Natural killer cell treated with Interleukin-12 subunit alpha and Interleukin-12 subunit beta and Interleukin-15 and Interleukin-18, amount 100 ng/mL, for 72 hours (primary cell): ENCODE measurements around the gene GPR78. TPM values are rescaled to one million over a fixed set of nuclear protein-coding genes. Genes with fewer than 3 reads are reported as not detected.
A peak's percentile ranks its signal among the peaks of the same experiment; 100 is the strongest.

Experiments used
- ATAC-seq, 2 donors: fragments of 150-1000 bp; cut with Tn5 transposase in 1 of 2; sonication (Bioruptor Pico), chemical (Tn5 transposase) in 1 of 2; 2 replicates each; pipeline ENCODE4 v1.10.0; 2021
- DNase-seq: peaks from one replicate; pipeline ENCODE4 v3.0.0; 2022; ENCODE audit warnings: low spot score
- H3K27ac Mint-ChIP-seq, 2 donors: 1 replicate in 1 of 2; 2 replicates in 1 of 2; pipeline ENCODE4 v1.8.0; 2022; ENCODE audit warnings: mixed read lengths in 2 of 2, mild to moderate bottlenecking in 1 of 2, moderate library complexity in 1 of 2
- H3K27me3 Mint-ChIP-seq, 2 donors: 1 replicate in 1 of 2; 2 replicates in 1 of 2; pipeline ENCODE4 v1.8.0; 2022; ENCODE audit warnings: mixed read lengths in 2 of 2
- H3K36me3 Mint-ChIP-seq: one replicate; pipeline ENCODE4 v1.8.0; 2022; ENCODE audit warnings: mixed read lengths
- H3K4me1 Mint-ChIP-seq, 2 donors: 1 replicate in 1 of 2; 2 replicates in 1 of 2; pipeline ENCODE4 v1.8.0; 2022; ENCODE audit warnings: low read depth in 2 of 2, mixed read lengths in 2 of 2, mild to moderate bottlenecking in 1 of 2
- H3K4me3 Mint-ChIP-seq: one replicate; pipeline ENCODE4 v1.8.0; 2022; ENCODE audit warnings: mixed read lengths
- H3K9me3 Mint-ChIP-seq: 2 replicates; pipeline ENCODE4 v1.8.0; 2022; ENCODE audit warnings: mixed read lengths
- total RNA-seq, 2 donors: library from RNA; stranded (reverse); gene quantifications; one replicate each; pipeline ENCODE4 v1.2.3, GENCODE V29; 2022

Gene GPR78
- total RNA-seq, 2 donors from 2014 or later: not detected

GRCh38 chr4:8599657-8600056, 19.5 kb downstream of the GPR78 start:
- Mint-ChIP-seq H3K27me3 (no peaks in the 10 kb centered on the region), H3K36me3 (no peaks in the 10 kb centered on the region), H3K9me3 (no peaks in the 10 kb centered on the region), H3K4me1 (no peaks in the 10 kb centered on the region), H3K27ac (no peak overlapping the region), H3K4me3 (no peak overlapping the region)
- DNase-seq (no peak), ATAC-seq (no peak)

GRCh38 chr4:8600266-8600665, 20.1 kb downstream of the GPR78 start:
- no peak overlapping the region for H3K4me3 Mint-ChIP-seq
- no peak overlapping the region for H3K27ac Mint-ChIP-seq
- H3K9me3 Mint-ChIP-seq: no peaks in the 10 kb centered on the region
- no peaks in the 10 kb centered on the region for H3K4me1 Mint-ChIP-seq
- no peaks in the 10 kb centered on the region for H3K36me3 Mint-ChIP-seq
- DNase-seq (no peak), ATAC-seq (no peak)
- H3K27me3 Mint-ChIP-seq: no peaks in the 10 kb centered on the region

GRCh38 chr4:8600686-8601085, 20.5 kb downstream of the GPR78 start:
- Mint-ChIP-seq H3K36me3 (no peaks in the 10 kb centered on the region), H3K9me3 (no peaks in the 10 kb centered on the region), H3K27ac (no peak overlapping the region), H3K27me3 (no peaks in the 10 kb centered on the region), H3K4me1 (no peaks in the 10 kb centered on the region), H3K4me3 (no peak overlapping the region)
- DNase-seq: no peak
- ATAC-seq: no peak

- H3K27me3 Mint-ChIP-seq: no peaks in the 10 kb centered on the region
- DNase-seq: no peak
- H3K36me3 Mint-ChIP-seq: no peaks in the 10 kb centered on the region
- H3K9me3 Mint-ChIP-seq: no peaks in the 10 kb centered on the region
- no peak overlapping the region for H3K4me3 Mint-ChIP-seq
- no peak for ATAC-seq
- H3K27ac Mint-ChIP-seq: no peak overlapping the region
- H3K4me1 Mint-ChIP-seq: no peaks in the 10 kb centered on the region
Measured at GRCh38 chr4:8601086-8601485, 20.9 kb downstream of the GPR78 start.

DNA sequence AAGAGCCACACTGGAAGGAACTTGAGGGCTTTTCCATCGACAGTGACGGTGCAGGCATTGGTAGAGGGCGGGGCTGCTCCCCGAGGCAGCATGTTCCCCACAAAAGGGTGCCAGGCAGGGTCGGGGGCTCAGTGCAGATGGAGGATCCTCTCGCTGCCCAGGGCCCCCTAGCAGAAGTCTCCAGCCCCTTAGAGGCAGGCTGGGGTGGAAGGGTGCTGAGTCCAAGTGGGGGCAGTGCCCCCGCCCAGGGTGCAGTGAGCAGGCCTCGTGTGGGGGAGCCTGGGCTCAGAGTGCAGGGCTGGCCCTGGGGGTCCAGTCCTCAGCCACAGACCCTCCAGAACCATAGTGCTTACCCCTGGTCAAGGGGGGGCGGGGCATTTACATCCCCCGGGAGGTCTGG, 21.4 kb downstream of the GPR78 start:
- Mint-ChIP-seq H3K36me3 (no peaks in the 10 kb centered on the region), H3K9me3 (no peaks in the 10 kb centered on the region), H3K27ac (no peak overlapping the region), H3K4me1 (no peaks in the 10 kb centered on the region), H3K4me3 (no peak overlapping the region), H3K27me3 (no peaks in the 10 kb centered on the region)
- no peak for DNase-seq
- no peak for ATAC-seq

DNA sequence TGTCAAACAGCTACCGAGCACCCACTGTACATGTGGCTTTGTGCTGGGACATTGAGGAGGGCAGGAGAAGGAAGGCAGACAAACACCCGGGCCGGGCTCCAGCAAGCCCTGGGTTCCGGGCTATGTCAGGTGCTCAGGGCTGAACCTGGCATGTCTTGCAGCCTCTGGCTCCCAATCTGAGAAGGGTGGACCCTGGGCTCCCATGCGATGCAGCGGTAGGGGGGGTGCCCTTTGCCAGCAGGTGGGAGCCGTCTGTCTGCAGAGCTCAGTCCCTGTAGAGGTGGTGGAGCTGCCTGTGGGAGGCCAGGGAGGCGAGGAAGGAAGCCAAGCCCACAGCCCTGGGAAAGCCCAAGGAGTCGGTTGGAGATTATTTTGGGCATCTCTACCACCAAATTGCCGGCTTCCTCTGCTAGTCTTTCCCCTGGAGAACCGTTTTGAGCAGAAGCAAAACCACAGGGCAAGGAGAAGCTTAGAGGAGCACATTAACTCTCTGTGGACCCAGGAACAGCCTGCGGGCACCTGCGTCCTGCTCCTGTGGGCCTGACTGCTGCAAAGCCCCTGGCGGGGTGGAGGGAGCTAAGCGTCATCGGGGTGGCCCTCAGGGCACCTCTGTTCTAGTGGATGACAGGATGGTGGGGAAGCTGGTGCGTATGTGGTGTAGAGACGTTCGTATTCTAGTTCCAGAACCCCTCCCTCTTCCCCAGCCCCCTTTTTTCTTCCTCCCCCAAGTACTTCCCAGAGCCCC, 22.7 kb downstream of the GPR78 start:
- H3K4me1 Mint-ChIP-seq: no peaks in the 10 kb centered on the region
- no peak for ATAC-seq
- H3K9me3 Mint-ChIP-seq: no peaks in the 10 kb centered on the region
- H3K4me3 Mint-ChIP-seq: no peak overlapping the region
- no peak overlapping the region for H3K27ac Mint-ChIP-seq
- no peak for DNase-seq
- no peaks in the 10 kb centered on the region for H3K27me3 Mint-ChIP-seq
- H3K36me3 Mint-ChIP-seq: no peaks in the 10 kb centered on the region

- ATAC-seq (no peak), DNase-seq (no peak)
- Mint-ChIP-seq H3K36me3 (no peaks in the 10 kb centered on the region), H3K9me3 (no peaks in the 10 kb centered on the region), H3K4me3 (no peak overlapping the region), H3K27me3 (peaks cover under 1 to 3% of the 10 kb centered on the region in 2 donors), H3K4me1 (peaks cover 0 to 1% of the 10 kb centered on the region in 2 donors), H3K27ac (no peak overlapping the region)
Measured at GRCh38 chr4:8603931-8604330, 23.7 kb downstream of the GPR78 start.

DNA sequence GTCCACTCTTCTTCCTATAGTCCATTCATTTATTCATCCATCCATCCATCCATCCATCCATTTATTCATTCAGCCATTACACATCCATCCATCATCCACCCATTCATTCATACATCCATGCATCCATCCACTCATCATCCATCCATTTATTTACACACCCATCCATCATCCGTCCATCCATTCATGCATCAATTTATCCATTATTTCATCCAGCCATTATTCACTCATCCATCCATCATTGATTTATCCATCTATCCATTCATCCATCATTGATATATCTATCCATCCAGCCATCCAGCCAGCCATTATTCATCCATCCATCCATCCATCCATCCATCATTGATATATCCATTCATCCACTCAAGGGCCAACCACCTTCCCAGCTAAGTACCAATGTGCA, 25.1 kb downstream of the GPR78 start:
- no peak for DNase-seq
- no peak overlapping the region for H3K4me3 Mint-ChIP-seq
- peaks cover 0 to 5% of the 10 kb centered on the region in 2 donors for H3K4me1 Mint-ChIP-seq
- no peaks in the 10 kb centered on the region for H3K9me3 Mint-ChIP-seq
- no peaks in the 10 kb centered on the region for H3K36me3 Mint-ChIP-seq
- ATAC-seq: no peak
- H3K27me3 Mint-ChIP-seq: peaks cover 4 to 9% of the 10 kb centered on the region in 2 donors
- H3K27ac Mint-ChIP-seq: no peak overlapping the region

- no peaks in the 10 kb centered on the region for H3K9me3 Mint-ChIP-seq
- no peak for DNase-seq
- no peak overlapping the region for H3K4me3 Mint-ChIP-seq
- H3K27ac Mint-ChIP-seq: no peak overlapping the region
- no peaks in the 10 kb centered on the region for H3K36me3 Mint-ChIP-seq
- H3K4me1 Mint-ChIP-seq: peaks cover 0 to 5% of the 10 kb centered on the region in 2 donors
- ATAC-seq: no peak
- peaks cover 4 to 16% of the 10 kb centered on the region in 2 donors for H3K27me3 Mint-ChIP-seq
Measured at GRCh38 chr4:8606476-8606875, 26.3 kb downstream of the GPR78 start.

DNA sequence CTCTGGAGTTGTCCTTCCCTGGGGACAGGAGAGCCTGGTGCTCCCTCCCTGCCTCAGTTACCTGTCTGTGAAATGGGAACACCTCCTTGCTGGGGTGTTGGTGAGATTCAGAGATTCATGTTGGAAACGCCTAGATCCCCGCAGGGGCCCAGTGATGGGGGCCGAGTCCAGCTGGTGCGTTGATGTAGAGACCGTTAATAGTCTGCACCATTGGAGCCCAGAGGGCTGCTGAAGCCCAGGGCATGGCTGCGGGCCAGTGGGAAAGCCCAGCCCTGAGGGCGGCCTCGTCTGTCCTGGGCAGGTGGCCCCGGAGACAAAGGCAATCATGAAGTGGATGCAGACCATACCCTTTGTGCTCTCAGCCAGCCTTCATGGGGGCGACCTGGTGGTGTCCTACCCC, 26.8 kb downstream of the GPR78 start:
- no peak for ATAC-seq
- H3K27ac Mint-ChIP-seq: no peak overlapping the region
- H3K4me1 Mint-ChIP-seq: peaks cover 0 to 5% of the 10 kb centered on the region in 2 donors
- H3K27me3 Mint-ChIP-seq: peaks cover 4 to 16% of the 10 kb centered on the region in 2 donors
- no peaks in the 10 kb centered on the region for H3K36me3 Mint-ChIP-seq
- H3K4me3 Mint-ChIP-seq: no peak overlapping the region
- no peaks in the 10 kb centered on the region for H3K9me3 Mint-ChIP-seq
- peak; percentile 28 for DNase-seq

- no peak overlapping the region for H3K4me3 Mint-ChIP-seq
- H3K27me3 Mint-ChIP-seq: peaks cover 4 to 16% of the 10 kb centered on the region in 2 donors
- DNase-seq: peak; percentile 54
- no peaks in the 10 kb centered on the region for H3K9me3 Mint-ChIP-seq
- ATAC-seq: no peak
- no peak overlapping the region for H3K27ac Mint-ChIP-seq
- peaks cover 0 to 5% of the 10 kb centered on the region in 2 donors for H3K4me1 Mint-ChIP-seq
- no peaks in the 10 kb centered on the region for H3K36me3 Mint-ChIP-seq
Measured at GRCh38 chr4:8607603-8608481, 27.6 kb downstream of the GPR78 start.

GRCh38 chr4:8608714-8609391, 28.7 kb downstream of the GPR78 start:
- Mint-ChIP-seq H3K27ac (no peak overlapping the region), H3K9me3 (no peaks in the 10 kb centered on the region), H3K4me3 (no peak overlapping the region), H3K4me1 (peaks cover 0 to 5% of the 10 kb centered on the region in 2 donors), H3K27me3 (peaks cover 4 to 16% of the 10 kb centered on the region in 2 donors), H3K36me3 (no peaks in the 10 kb centered on the region)
- DNase-seq: peak; percentile 51
- no peak for ATAC-seq

DNA sequence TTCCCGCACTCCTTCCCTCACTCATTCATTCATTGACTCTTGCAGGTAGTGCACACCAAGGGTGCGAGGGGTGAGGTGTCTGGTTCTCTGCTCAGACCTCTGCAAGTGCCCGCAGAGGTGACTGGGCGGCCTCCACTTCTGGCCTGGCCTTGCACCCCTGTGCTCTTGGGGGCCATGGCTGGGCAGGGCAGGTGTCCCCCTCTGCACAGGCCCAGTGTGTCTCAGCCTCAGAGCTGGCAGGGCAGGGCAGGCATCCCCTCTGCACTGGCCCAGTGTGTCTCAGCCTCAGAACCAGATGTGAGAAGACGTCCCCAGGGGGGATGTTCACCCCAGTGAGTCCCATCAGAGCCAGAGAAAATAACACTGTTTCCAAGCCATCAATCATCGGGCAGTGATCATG, 29.2 kb downstream of the GPR78 start:
- H3K4me1 Mint-ChIP-seq: peaks cover 0 to 5% of the 10 kb centered on the region in 2 donors
- H3K27ac Mint-ChIP-seq: no peak overlapping the region
- H3K4me3 Mint-ChIP-seq: no peak overlapping the region
- no peak for ATAC-seq
- no peaks in the 10 kb centered on the region for H3K36me3 Mint-ChIP-seq
- DNase-seq: peak; percentile 56
- no peaks in the 10 kb centered on the region for H3K9me3 Mint-ChIP-seq
- peaks cover 4 to 16% of the 10 kb centered on the region in 2 donors for H3K27me3 Mint-ChIP-seq
